ENCODE data around the gene ARMC3.

DNA sequence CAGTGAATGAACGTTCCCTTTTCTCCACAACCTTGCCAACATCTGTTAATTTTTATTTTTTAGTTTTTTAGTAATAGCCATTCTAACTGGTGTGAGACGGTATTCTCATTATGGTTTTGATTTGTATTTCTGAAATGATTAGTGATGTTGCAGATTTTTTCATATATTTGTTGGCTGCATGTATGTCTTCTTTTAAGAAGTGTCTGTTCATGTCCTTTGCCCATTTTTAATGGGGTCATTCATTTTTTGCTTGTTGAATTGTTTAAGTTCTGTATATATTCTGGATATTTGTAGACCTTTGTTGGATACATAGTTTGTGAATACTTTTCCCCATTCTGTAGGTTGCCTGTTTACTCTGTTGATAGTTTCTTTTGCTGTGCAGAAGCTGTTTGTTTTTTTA, 93.6 kb downstream of the ARMC3 start:
- TF ChIP-seq, protein P1, sequence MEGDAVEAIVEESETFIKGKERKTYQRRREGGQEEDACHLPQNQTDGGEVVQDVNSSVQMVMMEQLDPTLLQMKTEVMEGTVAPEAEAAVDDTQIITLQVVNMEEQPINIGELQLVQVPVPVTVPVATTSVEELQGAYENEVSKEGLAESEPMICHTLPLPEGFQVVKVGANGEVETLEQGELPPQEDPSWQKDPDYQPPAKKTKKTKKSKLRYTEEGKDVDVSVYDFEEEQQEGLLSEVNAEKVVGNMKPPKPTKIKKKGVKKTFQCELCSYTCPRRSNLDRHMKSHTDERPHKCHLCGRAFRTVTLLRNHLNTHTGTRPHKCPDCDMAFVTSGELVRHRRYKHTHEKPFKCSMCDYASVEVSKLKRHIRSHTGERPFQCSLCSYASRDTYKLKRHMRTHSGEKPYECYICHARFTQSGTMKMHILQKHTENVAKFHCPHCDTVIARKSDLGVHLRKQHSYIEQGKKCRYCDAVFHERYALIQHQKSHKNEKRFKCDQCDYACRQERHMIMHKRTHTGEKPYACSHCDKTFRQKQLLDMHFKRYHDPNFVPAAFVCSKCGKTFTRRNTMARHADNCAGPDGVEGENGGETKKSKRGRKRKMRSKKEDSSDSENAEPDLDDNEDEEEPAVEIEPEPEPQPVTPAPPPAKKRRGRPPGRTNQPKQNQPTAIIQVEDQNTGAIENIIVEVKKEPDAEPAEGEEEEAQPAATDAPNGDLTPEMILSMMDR (IDR thresholded peaks at IDR 0.05) = no peak
- TF ChIP-seq POLR2A (IDR thresholded peaks at IDR 0.05) = no peak

All from uterus (tissue), 2 donors.